ENCODE measurements around the gene PHGDH. TPM values are rescaled to one million over a fixed set of nuclear protein-coding genes. Genes with fewer than 3 reads are reported as not detected.

Gene PHGDH
- total RNA-seq, 2 experiments from 2014 or later, result 147 to 156 TPM

- peaks cover 2% of the 10 kb centered on the region for H3K4me1 Mint-ChIP-seq
- ATAC-seq (ENCODE audit: low read depth) (no peak), DNase-seq (no peak)
- H3K9me3 Mint-ChIP-seq, result no peaks in the 10 kb centered on the region
- H3K27ac Mint-ChIP-seq, result no peak overlapping the region
- POLR2A ChIA-PET, result no interaction called here
- no peaks in the 10 kb centered on the region for H3K27me3 Mint-ChIP-seq
- H3K4me3 Mint-ChIP-seq, result no peak overlapping the region
- H3K36me3 Mint-ChIP-seq, result peaks cover 17% of the 10 kb centered on the region
These were observed 17.3 kb downstream of the PHGDH start for GRCh38 chr1:119729044-119729443.

GRCh38 chr1:119731060-119731459 lies 19.3 kb downstream of the PHGDH start:
- DNase-seq (no peak), ATAC-seq (ENCODE audit: low read depth) (no peak)
- Mint-ChIP-seq H3K4me1 (peaks cover 2% of the 10 kb centered on the region), H3K4me3 (no peak overlapping the region), H3K9me3 (no peaks in the 10 kb centered on the region), H3K36me3 (peaks cover 24% of the 10 kb centered on the region), H3K27ac (no peak overlapping the region), H3K27me3 (no peaks in the 10 kb centered on the region)
- POLR2A ChIA-PET, result no interaction called here

- H3K36me3 Mint-ChIP-seq, result peaks cover 25% of the 10 kb centered on the region
These were observed 20.2 kb downstream of the PHGDH start for GRCh38 chr1:119731741-119732430.

GRCh38 chr1:119732465-119733168 lies 20.9 kb downstream of the PHGDH start:
- DNase-seq (no peak), ATAC-seq (ENCODE audit: low read depth) (no peak)
- Mint-ChIP-seq H3K27ac (no peak overlapping the region), H3K9me3 (no peaks in the 10 kb centered on the region), H3K27me3 (no peaks in the 10 kb centered on the region), H3K4me3 (no peak overlapping the region), H3K4me1 (peaks cover 4% of the 10 kb centered on the region), H3K36me3 (peaks cover 25% of the 10 kb centered on the region)
- POLR2A ChIA-PET, result no interaction called here

More at GRCh38 chr1:119731741-119732430, 20.2 kb downstream of the PHGDH start:
- no peaks in the 10 kb centered on the region for H3K9me3 Mint-ChIP-seq
- no peak overlapping the region for H3K4me3 Mint-ChIP-seq
- ATAC-seq (ENCODE audit: low read depth) (no peak), DNase-seq (no peak)
- H3K27ac Mint-ChIP-seq, result no peak overlapping the region
- POLR2A ChIA-PET, result no interaction called here
- H3K4me1 Mint-ChIP-seq, result peaks cover 2% of the 10 kb centered on the region
- no peaks in the 10 kb centered on the region for H3K27me3 Mint-ChIP-seq

GRCh38 chr1:119733754-119734153 lies 22.0 kb downstream of the PHGDH start:
- POLR2A ChIA-PET, result no interaction called here
- DNase-seq (no peak), ATAC-seq (ENCODE audit: low read depth) (no peak)
- Mint-ChIP-seq H3K4me1 (peaks cover 4% of the 10 kb centered on the region), H3K9me3 (no peaks in the 10 kb centered on the region), H3K4me3 (no peak overlapping the region), H3K36me3 (peaks cover 28% of the 10 kb centered on the region), H3K27me3 (no peaks in the 10 kb centered on the region), H3K27ac (no peak overlapping the region)

GRCh38 chr1:119735217-119735616 lies 23.5 kb downstream of the PHGDH start:
- ATAC-seq (ENCODE audit: low read depth), result no peak
- no peaks in the 10 kb centered on the region for H3K27me3 Mint-ChIP-seq
- peaks cover 23% of the 10 kb centered on the region for H3K36me3 Mint-ChIP-seq
- DNase-seq, result no peak
- no peak overlapping the region for H3K27ac Mint-ChIP-seq
- peaks cover 4% of the 10 kb centered on the region for H3K4me1 Mint-ChIP-seq
- POLR2A ChIA-PET, result no interaction called here
- H3K4me3 Mint-ChIP-seq, result no peak overlapping the region
- H3K9me3 Mint-ChIP-seq, result no peaks in the 10 kb centered on the region

GRCh38 chr1:119736649-119737039 lies 24.9 kb downstream of the PHGDH start:
- POLR2A ChIA-PET, result no interaction called here
- Mint-ChIP-seq H3K9me3 (no peaks in the 10 kb centered on the region), H3K4me1 (peaks cover 2% of the 10 kb centered on the region), H3K27ac (peak overlapping the region; percentile 58), H3K36me3 (peaks cover 25% of the 10 kb centered on the region), H3K27me3 (no peaks in the 10 kb centered on the region), H3K4me3 (no peak overlapping the region)
- DNase-seq (no peak), ATAC-seq (ENCODE audit: low read depth) (no peak)

- POLR2A ChIA-PET, result no interaction called here
- DNase-seq (no peak), ATAC-seq (ENCODE audit: low read depth) (no peak)
- Mint-ChIP-seq H3K4me1 (peaks cover 2% of the 10 kb centered on the region), H3K4me3 (no peak overlapping the region), H3K27ac (peak overlapping the region; percentile 58), H3K27me3 (no peaks in the 10 kb centered on the region), H3K36me3 (peaks cover 27% of the 10 kb centered on the region), H3K9me3 (no peaks in the 10 kb centered on the region)
These were observed 25.4 kb downstream of the PHGDH start for GRCh38 chr1:119737040-119737682.

GRCh38 chr1:119738100-119738720 lies 26.5 kb downstream of the PHGDH start:
- no peak for DNase-seq
- Mint-ChIP-seq H3K36me3 (peaks cover 31% of the 10 kb centered on the region), H3K4me1 (peaks cover 2% of the 10 kb centered on the region), H3K9me3 (no peaks in the 10 kb centered on the region), H3K4me3 (no peak overlapping the region), H3K27ac (no peak overlapping the region), H3K27me3 (no peaks in the 10 kb centered on the region)
- POLR2A ChIA-PET, result no interaction called here
- no peak for ATAC-seq (ENCODE audit: low read depth)

GRCh38 chr1:119739150-119739549 lies 27.4 kb downstream of the PHGDH start:
- Mint-ChIP-seq H3K4me1 (peaks cover 2% of the 10 kb centered on the region), H3K27ac (no peak overlapping the region), H3K36me3 (peaks cover 29% of the 10 kb centered on the region), H3K27me3 (no peaks in the 10 kb centered on the region), H3K9me3 (no peaks in the 10 kb centered on the region), H3K4me3 (no peak overlapping the region)
- DNase-seq (no peak), ATAC-seq (ENCODE audit: low read depth) (no peak)
- POLR2A ChIA-PET, result no interaction called here

GRCh38 chr1:119740261-119740660 lies 28.5 kb downstream of the PHGDH start:
- H3K27ac Mint-ChIP-seq, result no peak overlapping the region
- H3K36me3 Mint-ChIP-seq, result peaks cover 25% of the 10 kb centered on the region
- ATAC-seq (ENCODE audit: low read depth), result no peak

GRCh38 chr1:119740896-119741780 lies 29.4 kb downstream of the PHGDH start:
- Mint-ChIP-seq H3K4me3 (no peak overlapping the region), H3K36me3 (peaks cover 23% of the 10 kb centered on the region), H3K27ac (no peak overlapping the region), H3K9me3 (no peaks in the 10 kb centered on the region), H3K27me3 (no peaks in the 10 kb centered on the region), H3K4me1 (peaks cover 2% of the 10 kb centered on the region)
- DNase-seq (no peak), ATAC-seq (ENCODE audit: low read depth) (no peak)
- POLR2A ChIA-PET, result no interaction called here

More at GRCh38 chr1:119740261-119740660, 28.5 kb downstream of the PHGDH start:
- H3K4me1 Mint-ChIP-seq, result peaks cover 2% of the 10 kb centered on the region
- H3K9me3 Mint-ChIP-seq, result no peaks in the 10 kb centered on the region
- POLR2A ChIA-PET, result no interaction called here
- H3K27me3 Mint-ChIP-seq, result no peaks in the 10 kb centered on the region
- no peak for DNase-seq
- H3K4me3 Mint-ChIP-seq, result no peak overlapping the region

- Mint-ChIP-seq H3K27ac (no peak overlapping the region), H3K27me3 (no peaks in the 10 kb centered on the region), H3K9me3 (no peaks in the 10 kb centered on the region), H3K4me1 (no peaks in the 10 kb centered on the region), H3K4me3 (no peak overlapping the region), H3K36me3 (peaks cover 18% of the 10 kb centered on the region)
- no peak for ATAC-seq (ENCODE audit: low read depth)
- POLR2A ChIA-PET, result no interaction called here
- no peak for DNase-seq
These were observed 30.5 kb downstream of the PHGDH start for GRCh38 chr1:119742202-119742601.

All from activated naive CD8-positive, alpha-beta T cell treated with anti-CD3 and anti-CD28 coated beads, Interleukin-2, amount 10 ng/mL, durations not matched to agents 7 days and 5 days (primary cell).